IPS-NIHi7 (cell line): Measurements from ENCODE around the gene EFNA4.
"Not testable (repeated sequence)": the region's sequence is repeated elsewhere in the genome, so short reads cannot be mapped to it uniquely, and the experiment has no call there.

Source experiments
- DNase-seq: peaks from one replicate; pipeline ENCODE4 v3.0.0; 2012; ENCODE audit warnings: mixed read lengths; ENCODE audit errors: extremely low spot score

The EFNA4 gene

DNA sequence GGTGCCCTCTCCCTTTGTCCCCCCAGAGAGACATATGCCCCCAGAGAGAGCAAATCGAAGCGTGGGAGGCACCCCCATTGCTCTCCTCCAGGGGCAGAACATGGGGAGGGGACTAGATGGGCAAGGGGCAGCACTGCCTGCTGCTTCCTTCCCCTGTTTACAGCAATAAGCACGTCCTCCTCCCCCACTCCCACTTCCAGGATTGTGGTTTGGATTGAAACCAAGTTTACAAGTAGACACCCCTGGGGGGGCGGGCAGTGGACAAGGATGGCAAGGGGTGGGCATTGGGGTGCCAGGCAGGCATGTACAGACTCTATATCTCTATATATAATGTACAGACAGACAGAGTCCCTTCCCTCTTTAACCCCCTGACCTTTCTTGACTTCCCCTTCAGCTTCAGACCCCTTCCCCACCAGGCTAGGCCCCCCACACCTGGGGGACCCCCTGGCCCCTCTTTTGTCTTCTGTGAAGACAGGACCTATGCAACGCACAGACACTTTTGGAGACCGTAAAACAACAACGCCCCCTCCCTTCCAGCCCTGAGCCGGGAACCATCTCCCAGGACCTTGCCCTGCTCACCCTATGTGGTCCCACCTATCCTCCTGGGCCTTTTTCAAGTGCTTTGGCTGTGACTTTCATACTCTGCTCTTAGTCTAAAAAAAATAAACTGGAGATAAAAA is 23.5 kb downstream of the EFNA4 start:
- DNase-seq: no peak

DNA sequence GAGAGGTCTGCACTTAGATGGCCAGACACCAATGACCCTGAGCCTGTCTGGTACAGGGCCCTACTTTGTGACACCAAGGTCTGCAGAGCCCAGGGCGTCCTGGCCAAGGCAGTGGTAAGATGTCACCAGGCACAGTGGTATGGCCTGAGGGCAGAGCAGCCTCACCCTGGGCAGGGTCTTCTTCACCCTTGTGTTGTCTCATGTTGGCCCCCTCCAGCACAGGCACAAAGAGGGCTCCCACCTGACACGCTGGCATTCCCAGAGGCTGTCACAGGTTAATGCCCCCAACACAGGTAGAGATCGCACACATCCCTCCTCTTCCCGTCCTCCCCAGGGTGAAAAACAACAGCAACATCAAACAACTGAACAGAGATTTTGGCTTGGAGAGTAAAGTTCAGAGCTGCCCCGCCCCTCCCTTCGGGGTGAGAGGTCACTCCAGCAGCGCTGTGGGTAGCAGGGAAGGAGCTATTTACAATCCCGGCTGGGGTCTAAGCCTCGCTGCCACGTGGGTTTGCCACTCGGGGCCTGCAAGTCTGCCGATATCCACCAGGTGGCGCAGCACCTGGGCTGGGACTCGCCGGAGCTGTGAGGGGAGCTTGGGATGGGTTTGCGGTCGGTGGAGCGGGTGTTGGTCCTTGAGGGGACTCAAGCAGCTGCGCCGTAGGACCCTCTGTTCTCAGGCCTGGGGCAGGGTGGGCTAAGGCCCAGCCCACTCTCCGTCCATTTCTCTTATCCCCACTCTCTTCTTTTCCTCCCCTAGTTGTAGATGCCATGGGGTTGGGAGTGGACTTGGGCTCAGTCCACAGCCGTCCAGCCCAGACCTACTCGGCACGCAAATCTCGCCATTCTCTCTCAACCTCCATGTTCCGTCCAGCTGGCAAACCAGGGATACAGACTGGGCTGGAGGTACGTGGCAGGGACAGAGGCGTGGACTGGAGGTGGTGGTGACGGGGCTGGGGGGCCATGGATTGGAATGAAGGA is 27.8 kb downstream of the EFNA4 start:
- peak; percentile 84 for DNase-seq

DNA sequence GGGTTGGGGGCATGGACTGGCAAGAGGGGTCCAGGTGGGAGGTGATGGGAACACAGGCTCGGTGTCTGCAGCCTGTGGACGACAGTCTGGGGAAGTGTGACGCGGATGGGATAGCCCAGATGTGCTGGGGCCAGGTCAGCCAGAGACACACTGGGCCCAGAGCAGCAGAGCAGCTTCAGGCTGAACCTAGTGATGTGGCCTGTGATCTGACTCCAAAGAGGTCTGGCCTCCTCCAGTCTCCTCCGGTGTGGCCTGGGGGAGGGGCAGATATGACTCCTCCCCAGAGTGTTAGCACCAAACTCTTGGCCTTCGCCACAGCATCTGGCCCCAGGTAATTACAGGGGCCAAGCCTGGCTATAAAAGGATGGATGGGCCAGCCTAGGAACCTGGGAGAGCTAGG is 28.6 kb downstream of the EFNA4 start:
- DNase-seq: no peak

DNA sequence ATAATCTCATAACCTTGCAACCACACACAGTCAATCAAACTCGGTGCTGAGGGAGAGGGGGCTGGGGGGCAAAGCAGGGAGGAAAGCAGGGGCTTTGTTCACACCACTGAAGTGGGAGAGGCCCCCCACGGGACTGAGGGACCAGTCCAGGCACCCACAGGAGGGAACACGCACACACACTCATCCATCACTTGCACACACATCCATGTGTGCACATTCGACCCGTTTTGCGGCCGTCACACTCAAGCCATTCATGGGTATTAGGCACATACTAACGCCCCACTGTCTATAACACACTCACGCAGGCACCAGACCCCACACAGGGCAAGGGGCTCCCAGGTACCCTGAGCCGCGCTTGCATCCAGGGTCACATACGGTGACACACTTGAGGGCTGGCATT is 29.1 kb downstream of the EFNA4 start:
- no peak for DNase-seq

DNA sequence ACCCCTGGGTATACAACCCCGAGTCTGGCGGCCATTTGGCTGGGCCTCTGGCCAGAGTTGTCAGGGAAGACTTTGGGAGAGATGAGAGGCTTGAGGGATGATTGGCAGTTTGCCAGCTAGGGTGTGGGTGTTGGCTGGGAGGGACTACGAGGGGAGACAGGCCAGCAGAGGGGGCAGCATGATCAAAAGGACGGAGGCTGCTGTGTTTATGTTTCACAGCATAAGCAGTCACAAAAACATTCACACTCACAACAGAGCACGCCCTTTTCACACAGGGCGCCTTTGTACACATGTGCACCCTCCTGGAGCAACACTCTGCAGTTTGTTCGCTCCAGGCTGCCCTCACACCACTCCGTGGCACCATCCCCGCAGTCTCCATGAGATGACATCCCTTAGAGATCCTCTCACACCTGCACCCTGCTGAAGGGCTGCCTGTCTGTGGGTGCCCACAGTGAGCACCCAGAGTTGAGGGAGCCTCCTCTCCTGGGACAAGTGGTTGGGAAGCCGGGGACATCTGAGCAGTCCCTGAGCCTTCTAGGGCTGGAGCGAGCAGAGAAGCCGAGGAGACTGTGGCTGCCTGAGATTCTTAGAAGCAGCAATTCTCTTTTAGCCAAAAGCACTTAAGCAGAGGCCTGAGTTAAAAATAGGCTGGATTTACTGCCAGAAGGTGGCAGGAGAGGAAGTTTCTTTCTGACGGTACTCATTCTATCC is 30.5 kb downstream of the EFNA4 start:
- DNase-seq: peak; percentile 56

DNA sequence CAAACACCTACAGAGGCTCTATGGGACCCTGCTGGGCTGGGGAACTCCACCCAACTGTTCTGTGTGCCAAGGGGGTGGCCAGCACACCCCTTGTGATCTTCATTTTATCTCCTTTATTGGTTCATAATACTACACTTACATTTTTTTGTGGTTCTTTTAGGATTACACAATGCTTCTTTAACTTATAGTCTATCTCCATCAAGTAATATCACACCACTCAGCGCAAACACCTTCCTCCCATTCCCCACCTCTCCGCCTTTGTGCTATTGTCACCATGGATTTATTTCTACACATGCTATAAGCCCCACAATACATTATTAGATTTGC is 31.0 kb downstream of the EFNA4 start:
- no peak for DNase-seq

DNA sequence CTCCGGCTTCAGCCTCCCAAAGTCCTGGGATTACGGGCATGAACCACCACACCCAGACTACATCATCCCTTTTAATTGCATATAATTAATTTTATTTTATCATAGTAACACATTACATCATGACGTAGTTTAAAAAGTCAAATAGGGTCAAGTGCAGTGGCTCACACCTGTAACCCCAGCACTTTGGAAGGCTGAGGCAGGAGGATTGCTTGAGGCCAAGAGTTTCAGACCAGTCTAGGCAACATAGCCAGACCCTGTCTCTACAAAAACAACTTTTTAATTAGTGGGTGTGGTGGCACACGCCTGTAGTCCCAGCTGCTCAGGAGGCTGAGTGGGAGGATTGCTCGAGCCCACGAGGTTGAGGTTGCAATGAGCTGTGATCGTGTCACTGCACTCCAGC is 35.8 kb downstream of the EFNA4 start:
- DNase-seq: no peak

DNA sequence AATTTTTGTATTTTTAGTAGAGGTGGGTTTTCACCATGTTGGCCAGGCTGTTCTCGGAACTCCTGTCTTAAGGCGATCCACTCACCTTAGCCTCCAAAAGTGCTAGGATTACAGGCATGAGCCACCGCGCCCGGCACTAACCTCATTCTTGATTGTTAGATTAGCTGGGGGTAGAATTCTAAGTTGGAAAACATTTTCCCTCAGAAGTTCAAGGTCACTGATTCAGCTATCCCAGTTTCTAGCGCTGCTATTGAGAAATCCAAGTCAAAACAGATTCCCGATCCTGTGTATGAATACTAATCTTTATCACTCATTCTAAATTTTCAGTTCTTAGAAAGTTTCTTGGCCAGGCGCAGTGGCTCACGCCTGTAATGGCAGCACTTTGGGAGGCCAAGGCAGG is 39.8 kb downstream of the EFNA4 start:
- DNase-seq: no peak

DNA sequence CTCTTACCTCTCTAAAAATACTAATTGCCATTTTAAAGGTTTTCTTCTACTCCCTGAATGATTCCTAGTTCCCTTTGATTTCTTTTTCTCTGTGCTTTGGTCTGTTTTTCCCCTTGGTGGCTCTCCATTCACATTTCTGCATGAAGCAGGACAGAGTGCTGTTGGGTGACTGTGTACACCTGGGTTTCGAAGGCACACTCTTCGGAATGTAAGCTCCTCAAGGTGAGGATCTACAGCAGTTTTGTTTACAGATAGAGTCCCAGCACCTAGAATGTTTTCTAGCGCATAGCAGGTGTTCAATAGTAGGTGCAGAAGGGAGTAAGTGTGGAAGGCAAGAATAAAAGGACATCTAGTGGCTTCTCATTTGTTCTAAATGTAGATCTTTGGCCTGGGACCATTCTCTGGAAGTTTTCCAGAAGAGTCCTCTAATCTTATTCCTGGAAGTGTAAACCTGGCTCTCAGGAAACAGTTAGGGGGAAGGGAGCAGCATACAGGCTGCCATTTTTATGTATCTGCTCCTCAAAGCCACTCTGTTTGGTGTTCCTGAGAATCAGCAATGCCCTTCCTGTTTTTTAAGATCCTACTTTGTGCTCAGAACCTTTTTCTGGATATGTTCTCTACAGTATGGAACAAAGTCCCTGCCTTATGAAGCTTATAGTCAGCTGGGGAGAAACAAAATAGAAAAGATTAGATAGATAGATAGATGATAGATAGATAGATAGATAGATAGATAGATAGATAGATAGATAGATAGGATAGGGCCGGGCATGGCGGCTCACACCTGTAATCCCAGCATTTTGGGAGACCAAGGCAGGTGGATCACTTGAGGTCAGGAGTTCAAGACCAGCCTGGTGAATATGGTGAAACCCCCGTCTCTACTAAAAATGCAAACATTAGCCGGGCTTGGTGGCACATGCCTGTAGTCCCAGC is 41.3 kb downstream of the EFNA4 start:
- no peak for DNase-seq

DNA sequence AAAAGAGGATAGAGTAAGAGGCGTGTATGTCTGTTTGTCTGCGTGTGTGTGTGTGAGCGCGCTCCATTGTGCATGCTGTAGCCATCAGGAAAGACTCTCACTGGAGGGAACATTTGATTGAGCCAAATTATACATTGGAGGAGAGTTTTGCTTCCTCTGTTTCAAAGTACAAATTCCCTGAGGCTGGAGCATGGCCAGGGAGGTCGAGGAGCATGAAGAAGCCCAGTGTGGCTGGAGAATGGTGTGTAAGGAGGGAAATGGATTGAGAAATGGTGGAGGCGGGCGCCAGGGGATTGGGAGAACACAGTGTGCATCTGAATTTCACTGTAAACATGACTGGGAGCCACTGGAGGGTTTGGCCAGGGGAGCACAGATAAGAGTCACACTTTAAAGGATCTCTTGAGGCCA is 42.1 kb downstream of the EFNA4 start:
- DNase-seq: no peak

DNA sequence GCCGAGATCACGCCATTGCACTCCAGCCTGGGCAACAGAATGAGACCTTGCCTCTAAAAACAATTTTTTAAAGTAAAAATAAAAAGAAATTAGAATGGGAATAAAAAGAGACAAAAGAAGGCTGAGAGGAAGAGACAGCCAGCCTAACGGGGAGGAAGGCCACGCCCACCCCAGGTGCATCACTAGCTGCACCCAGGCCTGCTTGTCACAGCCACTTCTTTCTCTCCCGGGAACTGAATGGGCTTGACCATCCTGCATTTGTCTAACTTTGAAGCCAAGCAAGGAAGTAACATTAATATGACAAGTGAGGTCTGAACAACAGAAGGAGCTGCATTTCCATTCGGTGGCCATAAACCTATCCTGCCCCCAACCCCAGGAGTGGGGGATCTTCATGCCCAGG is 43.3 kb downstream of the EFNA4 start:
- DNase-seq: no peak

DNA sequence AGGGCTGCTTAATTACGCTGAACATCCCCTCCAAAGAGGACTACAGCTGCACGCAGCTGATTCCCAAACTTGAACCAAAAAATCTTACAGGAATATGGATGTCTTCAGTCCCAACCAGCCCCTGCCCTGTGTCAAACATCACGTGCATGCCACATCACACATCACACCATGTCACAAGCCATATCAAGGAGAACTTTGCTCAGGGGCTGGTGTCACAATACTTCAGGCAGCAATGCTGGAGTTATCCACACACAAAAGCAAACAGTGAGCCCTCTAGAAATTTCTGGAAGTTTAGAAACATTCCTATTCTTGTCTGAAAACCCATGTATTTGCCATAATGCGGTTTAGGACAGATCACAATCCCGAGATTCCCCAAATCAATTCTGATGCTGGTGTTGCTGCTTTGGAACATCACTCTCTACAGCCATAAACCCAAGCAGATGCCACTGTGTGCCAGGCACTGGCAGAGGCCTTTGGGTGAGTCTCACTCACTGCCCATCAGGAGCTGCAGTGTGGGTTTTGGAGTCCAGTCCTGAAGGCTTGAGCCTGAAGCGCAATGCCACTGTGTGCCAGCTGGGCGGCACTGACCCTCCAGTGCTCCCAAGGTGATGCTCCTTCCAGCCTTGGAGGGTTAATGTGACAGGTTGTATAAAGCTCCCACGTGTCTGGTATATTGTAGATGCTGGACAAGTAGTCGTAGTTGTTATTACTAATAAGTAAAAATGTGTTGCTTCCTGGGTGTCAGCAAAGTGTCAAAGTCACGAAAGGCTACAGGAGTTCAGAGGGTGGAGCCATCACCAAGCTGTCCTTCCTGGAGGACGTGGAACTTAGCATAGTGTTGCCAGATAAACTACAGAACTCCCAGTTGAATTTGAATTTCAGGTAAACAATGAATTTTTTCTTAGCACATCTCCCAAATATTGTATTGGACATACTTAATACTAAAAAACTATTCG is 44.0 kb downstream of the EFNA4 start:
- DNase-seq: no peak

DNA sequence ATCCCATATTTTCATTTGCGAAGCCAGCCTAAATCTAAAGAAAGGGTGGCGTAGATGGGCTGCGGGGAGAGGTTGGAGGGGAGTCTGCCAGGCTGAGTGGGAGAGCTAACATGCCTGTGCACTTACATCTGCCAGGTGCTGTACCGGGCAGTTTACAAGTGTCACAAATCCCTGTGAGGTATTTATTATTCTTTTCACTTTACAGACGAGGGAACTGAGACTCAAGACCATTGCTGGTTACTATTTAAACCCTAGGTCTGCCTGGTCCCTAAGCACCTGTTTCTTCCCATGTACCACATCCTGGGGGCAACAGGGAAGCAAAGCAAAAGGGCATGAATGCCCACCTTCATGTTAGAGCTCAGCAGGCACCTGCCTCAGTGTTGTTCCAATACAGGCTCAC is 44.8 kb downstream of the EFNA4 start:
- DNase-seq: no peak

DNA sequence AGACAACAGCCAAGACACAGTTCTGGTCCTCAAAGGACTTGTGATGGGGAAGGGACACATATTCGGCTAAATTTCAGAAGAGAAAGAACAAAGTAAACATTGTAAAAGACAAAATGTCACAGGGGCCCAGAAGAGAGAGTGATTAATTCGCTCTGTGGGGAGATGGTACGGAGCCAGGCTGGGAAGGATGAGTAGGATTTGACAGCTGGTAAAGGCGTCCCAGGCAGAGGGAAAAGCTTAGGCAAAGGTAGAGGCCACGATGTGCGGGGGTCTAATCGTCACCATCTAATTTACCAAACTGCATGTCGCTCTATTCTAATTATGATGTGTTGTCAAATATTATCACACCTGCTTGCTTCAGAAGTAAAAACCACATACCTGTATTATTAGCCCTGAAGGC is 46.8 kb downstream of the EFNA4 start:
- DNase-seq: no peak

DNA sequence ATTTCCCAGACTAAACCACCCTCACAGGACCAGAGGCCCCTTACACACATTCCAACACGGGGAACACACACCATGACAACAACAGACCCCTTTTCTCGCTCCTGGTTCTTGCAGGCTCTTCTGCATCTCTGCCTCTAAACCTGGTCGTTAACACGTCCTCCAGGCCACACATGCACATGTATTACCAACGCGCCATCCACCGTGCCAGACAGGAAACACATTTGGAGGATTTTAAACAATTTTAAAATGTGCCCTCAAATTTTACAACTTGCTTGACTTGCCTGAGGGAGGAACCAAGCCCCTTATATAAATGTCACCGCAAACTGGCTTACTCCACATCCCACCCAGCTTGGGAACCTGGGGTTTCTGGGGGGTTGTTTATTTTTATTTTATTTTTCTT is 47.3 kb downstream of the EFNA4 start:
- DNase-seq: no peak

DNA sequence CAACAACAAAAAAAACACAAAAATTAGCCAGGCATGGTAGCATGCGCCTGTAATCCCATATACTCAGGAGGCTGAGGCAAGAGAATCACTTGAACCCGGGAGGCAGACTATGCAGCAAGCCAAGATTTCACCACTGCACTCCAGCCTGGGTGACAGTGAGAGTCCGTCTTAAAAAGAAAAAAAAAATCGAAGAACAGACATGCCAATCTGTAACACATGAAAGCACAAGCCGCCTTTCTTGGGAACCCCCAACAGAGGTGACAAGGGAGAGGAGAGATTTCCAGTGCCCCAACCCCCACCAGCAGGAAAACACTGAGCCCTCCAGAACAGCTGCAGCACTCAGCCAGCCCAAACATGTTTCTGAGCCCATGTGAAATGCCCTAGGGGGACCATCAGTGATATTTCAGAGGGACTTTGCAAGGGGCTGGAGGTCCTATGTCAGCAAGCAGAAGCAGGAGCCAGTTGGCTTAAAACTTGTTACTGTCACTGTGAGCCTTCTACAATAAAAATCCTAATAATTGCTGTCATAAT is 50.0 kb downstream of the EFNA4 start:
- DNase-seq: no peak

DNA sequence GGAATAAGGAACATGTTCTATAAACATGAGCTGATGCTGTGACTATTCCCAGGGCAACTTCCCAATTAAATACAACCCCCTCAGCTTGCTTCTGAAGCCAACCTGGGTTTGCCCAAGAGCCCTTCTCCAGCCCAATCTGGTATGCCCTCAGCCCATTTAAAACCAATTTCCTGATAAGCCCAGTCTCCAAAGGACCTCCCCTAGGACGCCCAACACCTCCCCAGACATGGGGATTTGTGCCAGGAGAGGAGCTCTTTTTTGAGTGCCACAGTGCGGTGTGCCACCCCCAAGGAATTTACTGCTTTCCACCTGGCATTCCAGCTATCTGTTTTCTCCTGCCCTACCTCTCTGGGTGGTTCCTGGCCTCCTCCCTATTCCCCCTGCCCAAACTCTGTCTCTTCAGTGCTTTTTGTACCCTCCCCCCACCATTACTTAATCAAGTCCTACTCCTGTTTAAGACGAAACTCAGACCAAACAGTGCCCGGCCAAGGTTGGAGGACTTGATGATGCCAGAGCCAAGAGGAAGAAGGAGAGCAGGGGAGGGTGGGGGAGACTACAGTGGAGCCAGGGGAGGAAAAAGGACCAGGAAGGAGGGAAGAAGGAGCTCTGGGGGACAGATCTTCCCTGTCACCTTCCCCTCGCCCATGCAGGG is 52.7 kb downstream of the EFNA4 start:
- no peak for DNase-seq

DNA sequence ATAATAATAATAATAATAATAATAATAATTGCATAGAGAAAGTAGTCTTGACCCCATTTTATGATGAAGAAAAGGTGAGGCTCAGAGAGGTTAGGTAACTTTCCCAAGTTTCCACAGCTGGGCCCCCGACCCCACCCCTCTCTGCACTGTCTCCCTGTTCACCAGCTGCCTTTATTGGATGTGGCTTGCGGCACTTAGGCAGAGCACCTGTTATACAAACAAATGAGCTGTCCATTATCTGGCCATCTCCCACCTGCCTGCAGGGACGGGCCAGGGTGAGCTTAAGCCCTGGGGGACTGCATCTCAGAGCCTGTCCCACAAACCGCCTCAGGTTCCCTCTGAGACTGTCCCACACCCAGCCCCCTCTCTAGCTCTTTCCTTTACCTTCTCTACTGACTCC is 54.1 kb downstream of the EFNA4 start:
- DNase-seq: no peak

DNA sequence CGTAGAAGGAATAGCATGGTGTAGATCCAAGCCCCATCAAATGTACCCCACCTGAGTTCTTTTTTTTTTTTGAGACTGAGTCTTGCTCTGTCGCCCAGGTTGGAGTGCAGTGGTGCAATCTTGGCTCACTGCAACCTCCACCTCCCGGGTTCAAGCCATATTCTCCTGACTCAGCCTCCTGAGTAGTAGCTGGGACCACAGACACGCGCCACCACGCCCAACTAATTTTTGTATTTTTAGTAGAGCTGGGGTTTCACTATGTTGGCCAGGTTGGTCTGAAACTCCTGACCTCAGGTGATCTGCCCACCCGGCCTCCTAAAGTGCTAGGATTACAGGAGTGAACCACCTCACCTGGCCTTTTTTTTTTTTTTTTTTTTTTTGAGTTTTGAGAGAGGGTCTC is 54.5 kb downstream of the EFNA4 start:
- DNase-seq: not testable (repeated sequence)
